Astrocyte (in vitro differentiated cells and primary cell): ENCODE measurements around the gene USP20. TPM values are rescaled to one million over a fixed set of nuclear protein-coding genes. Genes with fewer than 3 reads are reported as not detected.

Experiments
- DNase-seq: peaks from one replicate; pipeline ENCODE4 v3.0.0-alpha.2; 2010; ENCODE audit warnings: low read depth
- FAIRE-seq: peaks from 2 replicates; lab custom pipeline; 2011; peaks lifted over from hg19 to GRCh38; lab: Jason Lieb, UNC
- H2AFZ ChIP-seq: 2 replicates; pipeline ENCODE4 v1.6.0; 2012; ENCODE audit warnings: low read depth, low read length, inconsistent platforms
- H3K27ac ChIP-seq: 2 replicates; pipeline ENCODE4 v1.5.1; 2011; ENCODE audit warnings: low read depth, low read length, inconsistent platforms
- H3K27me3 ChIP-seq: 2 replicates; pipeline ENCODE4 v1.6.0; 2011; ENCODE audit warnings: low read length, inconsistent platforms; ENCODE audit not compliant: insufficient read depth
- H3K36me3 ChIP-seq: 2 replicates; pipeline ENCODE4 v1.5.1; 2011; ENCODE audit warnings: low read length, inconsistent platforms; ENCODE audit not compliant: insufficient read depth
- H3K4me1 ChIP-seq: 2 replicates; pipeline ENCODE4 v1.5.1; 2011; ENCODE audit warnings: low read length, inconsistent platforms; ENCODE audit not compliant: insufficient read depth
- H3K4me2 ChIP-seq: 2 replicates; pipeline ENCODE4 v1.6.0; 2012; ENCODE audit warnings: low read length, inconsistent platforms
- H3K4me3 ChIP-seq: 2 replicates; pipeline ENCODE4 v1.5.1; 2011; ENCODE audit warnings: low read depth, mild to moderate bottlenecking, low read length, inconsistent platforms; ENCODE audit not compliant: insufficient read depth
- H3K79me2 ChIP-seq: 2 replicates; pipeline ENCODE4 v1.6.0; 2012; ENCODE audit warnings: mild to moderate bottlenecking, low read length, inconsistent platforms; ENCODE audit not compliant: insufficient read depth
- H3K9ac ChIP-seq: 2 replicates; pipeline ENCODE4 v1.6.0; 2012; ENCODE audit warnings: mild to moderate bottlenecking, low read length, inconsistent platforms
- H3K9me3 ChIP-seq: 2 replicates; pipeline ENCODE4 v1.5.1; 2012; ENCODE audit warnings: low read depth, mild to moderate bottlenecking, low read length, inconsistent platforms; ENCODE audit not compliant: insufficient read depth
- H4K20me1 ChIP-seq: 2 replicates; pipeline ENCODE4 v1.6.0; 2012; ENCODE audit warnings: low read length, inconsistent platforms; ENCODE audit not compliant: insufficient read depth
- H3K27ac Mint-ChIP-seq: one replicate; pipeline ENCODE4 v1.8.0; 2021; ENCODE audit warnings: mild to moderate bottlenecking, mixed read lengths; ENCODE audit not compliant: unreplicated experiment
- H3K27me3 Mint-ChIP-seq: one replicate; pipeline ENCODE4 v1.8.0; 2021; ENCODE audit warnings: low read depth, mixed read lengths; ENCODE audit not compliant: unreplicated experiment
- H3K36me3 Mint-ChIP-seq: one replicate; pipeline ENCODE4 v1.8.0; 2021; ENCODE audit warnings: low read depth, mixed read lengths; ENCODE audit not compliant: unreplicated experiment
- H3K4me1 Mint-ChIP-seq: one replicate; pipeline ENCODE4 v1.8.0; 2021; ENCODE audit warnings: low read depth, mixed read lengths; ENCODE audit not compliant: unreplicated experiment
- H3K4me3 Mint-ChIP-seq: one replicate; pipeline ENCODE4 v1.8.0; 2021; ENCODE audit warnings: mild to moderate bottlenecking, moderate library complexity, mixed read lengths; ENCODE audit not compliant: unreplicated experiment
- H3K9me3 Mint-ChIP-seq: one replicate; pipeline ENCODE4 v1.8.0; 2021; ENCODE audit warnings: mild to moderate bottlenecking, mixed read lengths; ENCODE audit not compliant: unreplicated experiment
- CTCF ChIP-seq: IDR thresholded peaks from 2 replicates; pipeline ENCODE4 v1.5.1; 2011; ENCODE audit warnings: low read depth, mild to moderate bottlenecking, inconsistent platforms, low read length, moderate library complexity; ENCODE audit not compliant: insufficient read depth
- EZH2 ChIP-seq: IDR thresholded peaks from 2 replicates; pipeline ENCODE4 v1.6.1; 2012; ENCODE audit warnings: mild to moderate bottlenecking, low read length, inconsistent platforms; ENCODE audit not compliant: insufficient read depth
- total RNA-seq: library from RNA; stranded (reverse); gene quantifications from 2 replicates; pipeline ENCODE4 v1.2.1, GENCODE V29; 2021

Gene USP20
- total RNA-seq, 1 donor from 2014 or later: 24.1 TPM

- Histone ChIP-seq H3K9me3 (no peaks in the 10 kb centered on the region), H2AFZ (no peak overlapping the region), H3K4me3 (no peak overlapping the region), H3K27ac (no peak overlapping the region), H3K9ac (no peak overlapping the region), H3K79me2 (no peaks in the 10 kb centered on the region), H3K27me3 (no peaks in the 10 kb centered on the region), H3K4me1 (no peaks in the 10 kb centered on the region), H3K4me2 (no peak overlapping the region), H4K20me1 (no peaks in the 10 kb centered on the region), H3K36me3 (peaks cover 3% of the 10 kb centered on the region)
- TF ChIP-seq CTCF (no peak), EZH2 (no peak)
- no peak for FAIRE-seq
- H3K4me1 Mint-ChIP-seq: no peaks in the 10 kb centered on the region
- no peak overlapping the region for H3K27ac Mint-ChIP-seq
- no peak for DNase-seq
- peak overlapping the region; percentile 31 for H3K4me3 Mint-ChIP-seq
- H3K9me3 Mint-ChIP-seq: no peaks in the 10 kb centered on the region
- no peaks in the 10 kb centered on the region for H3K27me3 Mint-ChIP-seq
- H3K36me3 Mint-ChIP-seq: peaks cover 14% of the 10 kb centered on the region
Measured at GRCh38 chr9:129921905-129922304, 86.6 kb downstream of the USP20 start.

GRCh38 chr9:129923589-129923988, 88.3 kb downstream of the USP20 start:
- H3K27ac Mint-ChIP-seq: no peak overlapping the region
- Histone ChIP-seq H3K27ac (no peak overlapping the region), H2AFZ (no peak overlapping the region), H3K9me3 (no peaks in the 10 kb centered on the region), H3K27me3 (no peaks in the 10 kb centered on the region), H3K36me3 (peaks cover 3% of the 10 kb centered on the region), H3K79me2 (no peaks in the 10 kb centered on the region), H3K9ac (no peak overlapping the region), H4K20me1 (no peaks in the 10 kb centered on the region), H3K4me2 (no peak overlapping the region), H3K4me3 (no peak overlapping the region), H3K4me1 (no peaks in the 10 kb centered on the region)
- no peak for DNase-seq
- peaks cover 14% of the 10 kb centered on the region for H3K36me3 Mint-ChIP-seq
- TF ChIP-seq EZH2 (no peak), CTCF (no peak)
- no peaks in the 10 kb centered on the region for H3K27me3 Mint-ChIP-seq
- no peak for FAIRE-seq
- H3K9me3 Mint-ChIP-seq: no peaks in the 10 kb centered on the region
- H3K4me3 Mint-ChIP-seq: no peak overlapping the region
- H3K4me1 Mint-ChIP-seq: no peaks in the 10 kb centered on the region

GRCh38 chr9:129929496-129930125, 94.4 kb downstream of the USP20 start:
- peaks cover 13% of the 10 kb centered on the region for H3K36me3 Mint-ChIP-seq
- Histone ChIP-seq H2AFZ (no peak overlapping the region), H3K4me3 (no peak overlapping the region), H3K27me3 (no peaks in the 10 kb centered on the region), H3K9ac (no peak overlapping the region), H3K79me2 (no peaks in the 10 kb centered on the region), H3K4me1 (peaks cover 8% of the 10 kb centered on the region), H3K9me3 (no peaks in the 10 kb centered on the region), H4K20me1 (no peaks in the 10 kb centered on the region), H3K27ac (no peak overlapping the region), H3K36me3 (peaks cover 3% of the 10 kb centered on the region), H3K4me2 (no peak overlapping the region)
- peaks cover 24% of the 10 kb centered on the region for H3K4me1 Mint-ChIP-seq
- H3K9me3 Mint-ChIP-seq: no peaks in the 10 kb centered on the region
- no peaks in the 10 kb centered on the region for H3K27me3 Mint-ChIP-seq
- no peak for FAIRE-seq
- no peak overlapping the region for H3K27ac Mint-ChIP-seq
- no peak overlapping the region for H3K4me3 Mint-ChIP-seq
- no peak for DNase-seq
- TF ChIP-seq EZH2 (no peak), CTCF (no peak)
